ENCODE results near the gene PKDCC. TPM values are rescaled to one million over a fixed set of nuclear protein-coding genes. Genes with fewer than 3 reads are reported as not detected.
A peak's percentile ranks its signal among the peaks of the same experiment; 100 is the strongest.

PKDCC gene
- total and polyA plus RNA-seq, 2 experiments from 2014 or later = 270 to 278 TPM

DNA sequence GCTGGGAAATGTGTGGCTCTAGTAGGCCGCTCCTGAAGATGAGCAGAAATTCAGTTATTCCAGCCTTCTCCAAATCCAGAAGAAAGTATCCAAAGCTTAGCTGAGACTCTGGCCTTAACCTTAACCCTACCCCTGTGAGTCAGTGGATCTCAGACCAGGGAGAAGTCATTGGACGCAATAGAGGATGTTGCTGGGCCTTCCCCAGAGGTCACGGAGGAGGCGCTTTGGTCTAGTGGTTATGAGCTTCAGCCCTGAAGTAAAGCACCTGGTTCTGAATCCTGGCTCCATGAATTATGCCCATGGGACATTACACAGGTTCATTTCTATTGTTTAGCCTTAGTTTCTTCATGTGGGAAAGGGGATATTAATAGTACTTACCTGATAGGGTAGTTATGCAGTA, 24.0 kb downstream of the PKDCC start:
- Histone ChIP-seq H2AFZ (no peak overlapping the region), H3K27me3 (no peaks in the 10 kb centered on the region), H3K79me2 (no peaks in the 10 kb centered on the region), H3K27ac (peak overlapping the region; percentile 43), H3K9me3 (ENCODE audit: low read depth) (no peaks in the 10 kb centered on the region), H3K4me1 (ENCODE audit: insufficient read depth) (peaks cover 15% of the 10 kb centered on the region), H3K36me3 (replicated peaks; ENCODE audit: insufficient read depth, low read depth) (no peaks in the 10 kb centered on the region), H3K4me3 (no peak overlapping the region), H3K4me2 (no peak overlapping the region), H3K9me2 (replicated peaks; ENCODE audit: insufficient read depth) (no peaks in the 10 kb centered on the region), H4K20me1 (ENCODE audit: insufficient read depth, poor library complexity, severe bottlenecking) (no peaks in the 10 kb centered on the region)
- 93% methylated on average over 4 of the region's 4 CpGs for WGBS (ENCODE audit: low lambda C conversion rate, missing lambda C conversion rate)
- TF ChIP-seq EZH2phosphoT487 (IDR thresholded peaks at IDR 0.05; ENCODE audit: low read depth, severe bottlenecking, unreplicated experiment) (no peak), EZH2 (IDR thresholded peaks at IDR 0.05; ENCODE audit: borderline replicate concordance) (no peak)
- TF ChIP-seq, protein P1, sequence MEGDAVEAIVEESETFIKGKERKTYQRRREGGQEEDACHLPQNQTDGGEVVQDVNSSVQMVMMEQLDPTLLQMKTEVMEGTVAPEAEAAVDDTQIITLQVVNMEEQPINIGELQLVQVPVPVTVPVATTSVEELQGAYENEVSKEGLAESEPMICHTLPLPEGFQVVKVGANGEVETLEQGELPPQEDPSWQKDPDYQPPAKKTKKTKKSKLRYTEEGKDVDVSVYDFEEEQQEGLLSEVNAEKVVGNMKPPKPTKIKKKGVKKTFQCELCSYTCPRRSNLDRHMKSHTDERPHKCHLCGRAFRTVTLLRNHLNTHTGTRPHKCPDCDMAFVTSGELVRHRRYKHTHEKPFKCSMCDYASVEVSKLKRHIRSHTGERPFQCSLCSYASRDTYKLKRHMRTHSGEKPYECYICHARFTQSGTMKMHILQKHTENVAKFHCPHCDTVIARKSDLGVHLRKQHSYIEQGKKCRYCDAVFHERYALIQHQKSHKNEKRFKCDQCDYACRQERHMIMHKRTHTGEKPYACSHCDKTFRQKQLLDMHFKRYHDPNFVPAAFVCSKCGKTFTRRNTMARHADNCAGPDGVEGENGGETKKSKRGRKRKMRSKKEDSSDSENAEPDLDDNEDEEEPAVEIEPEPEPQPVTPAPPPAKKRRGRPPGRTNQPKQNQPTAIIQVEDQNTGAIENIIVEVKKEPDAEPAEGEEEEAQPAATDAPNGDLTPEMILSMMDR (IDR thresholded peaks at IDR 0.05; ENCODE audit: poor library complexity) = no peak
- DNase-seq (ENCODE audit: low spot score) = no peak

DNA sequence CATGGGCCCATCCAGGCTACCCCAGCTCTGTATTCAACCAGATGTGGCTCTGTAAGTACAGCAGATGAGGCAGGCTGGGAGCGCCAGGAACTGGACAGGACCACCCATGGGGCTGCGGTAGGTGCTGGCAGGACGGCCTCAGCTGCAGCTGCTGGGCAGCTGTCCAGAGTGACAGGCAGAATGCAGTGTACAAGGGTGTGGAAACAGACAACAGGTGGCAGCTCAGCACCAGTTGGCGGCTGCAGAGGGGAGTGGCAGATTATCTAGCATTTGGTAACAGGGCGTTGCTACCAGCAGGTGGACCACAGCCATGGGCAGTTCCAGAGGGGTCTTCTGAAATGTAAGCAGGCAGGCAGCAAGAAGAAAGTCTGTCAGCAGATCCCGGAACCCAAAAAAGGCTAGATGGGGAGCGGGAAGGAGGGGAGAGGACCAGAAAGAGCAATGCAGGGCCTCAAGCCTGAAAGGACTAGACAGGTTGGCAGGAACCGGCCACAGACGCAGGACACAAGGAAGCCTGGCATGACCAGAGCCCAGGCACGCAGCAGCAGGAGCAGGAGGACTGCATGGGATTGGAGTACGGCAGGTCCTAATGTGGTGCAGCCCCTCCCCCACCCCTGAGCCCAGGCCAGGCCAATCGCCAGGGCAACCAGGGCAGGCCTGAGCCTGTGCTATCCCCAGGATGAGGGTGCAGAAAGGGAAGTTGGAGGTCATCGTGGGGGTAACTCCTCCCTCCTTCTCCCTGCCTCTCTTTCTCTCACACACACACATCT, 24.7 kb downstream of the PKDCC start:
- DNase-seq (ENCODE audit: low spot score) = peak; percentile 38
- no peaks in the 10 kb centered on the region for H4K20me1 ChIP-seq (ENCODE audit: insufficient read depth, poor library complexity, severe bottlenecking)
- no peaks in the 10 kb centered on the region for H3K9me3 ChIP-seq (ENCODE audit: low read depth)
- H2AFZ ChIP-seq = no peak overlapping the region
- no peaks in the 10 kb centered on the region for H3K9me2 ChIP-seq (replicated peaks; ENCODE audit: insufficient read depth)
- TF ChIP-seq, protein P1 (IDR thresholded peaks at IDR 0.05; ENCODE audit: poor library complexity) = no peak
- no peak for TF ChIP-seq EZH2 (IDR thresholded peaks at IDR 0.05; ENCODE audit: borderline replicate concordance)
- no peak for TF ChIP-seq EZH2phosphoT487 (IDR thresholded peaks at IDR 0.05; ENCODE audit: low read depth, severe bottlenecking, unreplicated experiment)
- peaks cover 15% of the 10 kb centered on the region for H3K4me1 ChIP-seq (ENCODE audit: insufficient read depth)
- H3K79me2 ChIP-seq = no peaks in the 10 kb centered on the region
- H3K36me3 ChIP-seq (replicated peaks; ENCODE audit: insufficient read depth, low read depth) = no peaks in the 10 kb centered on the region
- H3K27me3 ChIP-seq = no peaks in the 10 kb centered on the region
- H3K27ac ChIP-seq = peak overlapping the region; percentile 43
- WGBS (ENCODE audit: low lambda C conversion rate, missing lambda C conversion rate) = 72% methylated on average over 13 of the region's 13 CpGs
- H3K4me2 ChIP-seq = no peak overlapping the region
- H3K4me3 ChIP-seq = no peak overlapping the region

DNA sequence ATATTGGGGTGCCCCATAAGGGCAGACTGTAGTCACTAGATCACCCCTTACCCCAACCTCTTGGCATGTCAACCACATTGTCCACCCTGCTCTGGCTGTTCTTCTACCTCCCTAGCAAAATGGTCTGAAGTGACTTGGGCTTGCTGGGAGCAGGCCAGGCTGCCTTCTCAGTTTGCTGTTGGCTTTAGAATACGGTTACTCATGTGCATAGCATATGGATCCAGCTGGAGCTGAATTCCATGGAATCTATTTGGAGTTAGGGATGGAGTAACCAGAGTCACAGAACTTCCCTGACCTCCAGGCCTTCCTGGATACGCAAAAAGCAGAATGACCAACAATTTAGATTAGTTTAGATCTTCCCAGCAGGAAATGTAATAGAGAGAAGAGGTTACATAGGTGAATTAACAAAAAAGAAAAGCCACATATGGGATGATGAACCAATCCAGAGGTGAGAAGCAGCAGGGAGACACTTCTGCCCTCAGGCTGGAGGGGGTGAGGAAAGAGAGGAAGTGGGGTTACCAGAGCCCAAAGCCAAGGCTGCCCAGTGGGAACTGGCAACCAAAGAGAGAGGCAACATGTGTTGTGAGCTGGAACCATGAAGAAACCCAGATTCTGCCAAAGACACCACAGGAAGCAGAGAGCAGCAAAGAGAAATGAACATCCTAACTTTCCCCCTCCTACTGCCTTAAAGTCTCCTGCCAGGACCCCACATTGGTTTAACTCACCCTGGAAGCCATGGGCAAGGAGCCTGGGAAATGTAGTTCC, 26.1 kb downstream of the PKDCC start:
- H3K4me1 ChIP-seq (ENCODE audit: insufficient read depth) = peaks cover 15% of the 10 kb centered on the region
- H3K9me3 ChIP-seq (ENCODE audit: low read depth) = no peaks in the 10 kb centered on the region
- H3K9me2 ChIP-seq (replicated peaks; ENCODE audit: insufficient read depth) = no peaks in the 10 kb centered on the region
- no peaks in the 10 kb centered on the region for H3K79me2 ChIP-seq
- TF ChIP-seq EZH2 (IDR thresholded peaks at IDR 0.05; ENCODE audit: borderline replicate concordance) = no peak
- TF ChIP-seq EZH2phosphoT487 (IDR thresholded peaks at IDR 0.05; ENCODE audit: low read depth, severe bottlenecking, unreplicated experiment) = no peak
- no peak overlapping the region for H3K4me2 ChIP-seq
- 87% methylated on average over 2 of the region's 2 CpGs for WGBS (ENCODE audit: low lambda C conversion rate, missing lambda C conversion rate)
- no peaks in the 10 kb centered on the region for H3K36me3 ChIP-seq (replicated peaks; ENCODE audit: insufficient read depth, low read depth)
- no peak overlapping the region for H3K4me3 ChIP-seq
- H3K27ac ChIP-seq = no peak overlapping the region
- H2AFZ ChIP-seq = no peak overlapping the region
- no peaks in the 10 kb centered on the region for H4K20me1 ChIP-seq (ENCODE audit: insufficient read depth, poor library complexity, severe bottlenecking)
- no peak for DNase-seq (ENCODE audit: low spot score)
- H3K27me3 ChIP-seq = no peaks in the 10 kb centered on the region

DNA sequence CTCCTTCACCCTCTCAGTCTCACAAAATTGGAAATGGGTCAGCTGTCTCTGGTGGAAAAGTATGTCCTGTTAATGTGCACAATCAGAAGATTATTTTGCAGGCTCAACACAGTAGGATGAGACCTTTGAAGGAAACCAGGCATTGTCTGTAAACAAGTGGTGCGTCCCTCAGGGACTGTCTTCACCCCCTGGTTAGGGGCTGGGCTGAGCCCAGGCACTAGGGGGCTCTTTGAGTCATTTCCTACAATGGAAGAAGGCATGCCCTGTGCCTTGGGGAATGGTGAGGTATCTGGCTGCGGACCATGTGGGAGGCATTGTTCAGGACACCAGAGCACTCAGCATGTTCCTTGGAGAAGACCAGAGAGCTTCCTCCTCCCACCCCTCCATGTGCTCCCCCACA, 26.8 kb downstream of the PKDCC start:
- DNase-seq (ENCODE audit: low spot score) = no peak
- no peak overlapping the region for H3K4me2 ChIP-seq
- H3K27ac ChIP-seq = no peak overlapping the region
- H3K9me2 ChIP-seq (replicated peaks; ENCODE audit: insufficient read depth) = no peaks in the 10 kb centered on the region
- no peak for TF ChIP-seq EZH2 (IDR thresholded peaks at IDR 0.05; ENCODE audit: borderline replicate concordance)
- TF ChIP-seq EZH2phosphoT487 (IDR thresholded peaks at IDR 0.05; ENCODE audit: low read depth, severe bottlenecking, unreplicated experiment) = no peak
- TF ChIP-seq, protein P1 (IDR thresholded peaks at IDR 0.05; ENCODE audit: poor library complexity) = no peak
- no peaks in the 10 kb centered on the region for H3K27me3 ChIP-seq
- H3K9me3 ChIP-seq (ENCODE audit: low read depth) = no peaks in the 10 kb centered on the region
- no peaks in the 10 kb centered on the region for H3K36me3 ChIP-seq (replicated peaks; ENCODE audit: insufficient read depth, low read depth)
- H3K4me1 ChIP-seq (ENCODE audit: insufficient read depth) = peaks cover 15% of the 10 kb centered on the region
- H3K79me2 ChIP-seq = no peaks in the 10 kb centered on the region
- no peak overlapping the region for H2AFZ ChIP-seq
- WGBS (ENCODE audit: low lambda C conversion rate, missing lambda C conversion rate) = 64% methylated on average over 2 of the region's 2 CpGs
- no peak overlapping the region for H3K4me3 ChIP-seq
- no peaks in the 10 kb centered on the region for H4K20me1 ChIP-seq (ENCODE audit: insufficient read depth, poor library complexity, severe bottlenecking)
